ENCODE measurements around the gene SYT15B. TPM values are rescaled to one million over a fixed set of nuclear protein-coding genes. Genes with fewer than 3 reads are reported as not detected.

The SYT15B gene
- total RNA-seq, 5 donors from 2014 or later (not counting 1 experiment from before 2014, with no cell fraction given): 0.06 to 0.30 (median 0.09) TPM; not detected in 2

Other genes starting within 250 kb of the SYT15B start
- gene AGAP9, start 240.0 kb downstream of the SYT15B start, total RNA-seq: 10 to 100 TPM in 1 of 5 donors, 1 to 10 TPM in 4; 7.3 to 13.1 (median 8.8) TPM
- gene NPY4R2, start 155.1 kb upstream of the SYT15B start, total RNA-seq: not detected
- not detected for gene FAM25C, start 236.2 kb upstream of the SYT15B start, total RNA-seq

Measured in T-cell (primary cell).